Liver (tissue), 9 donors: ENCODE results near the gene NTN3. TPM values are rescaled to one million over a fixed set of nuclear protein-coding genes. Genes with fewer than 3 reads are reported as not detected.
"Not testable (repeated sequence)": the region's sequence is repeated elsewhere in the genome, so short reads cannot be mapped to it uniquely, and the experiment has no call there.

Experiments
- DNase-seq: peaks from one replicate; pipeline ENCODE4 v3.0.0-alpha.2; 2017; ENCODE audit warnings: low spot score
- H3K27ac ChIP-seq, 2 donors: one replicate each; pipeline ENCODE4 v1.7.0; 2013; ENCODE audit warnings: inconsistent platforms in 2 of 2, low read length in 2 of 2, control low read depth in 1 of 2, low read depth in 1 of 2, mild to moderate bottlenecking in 1 of 2
- H3K27me3 ChIP-seq, 4 donors: one replicate each; pipeline versions ENCODE4 v1.6.1 to v1.7.0; 2013; ENCODE audit warnings: low read length in 3 of 4, inconsistent platforms in 1 of 4, mild to moderate bottlenecking in 1 of 4, moderate library complexity in 1 of 4; ENCODE audit not compliant: control insufficient read depth in 4 of 4, insufficient read depth in 4 of 4
- H3K36me3 ChIP-seq, 4 donors: one replicate each; pipeline versions ENCODE4 v1.6.1 to v1.7.0; 2013; ENCODE audit warnings: low read length in 3 of 4, mild to moderate bottlenecking in 3 of 4, low read depth in 1 of 4, moderate library complexity in 1 of 4; ENCODE audit not compliant: control insufficient read depth in 4 of 4, insufficient read depth in 3 of 4
- H3K4me1 ChIP-seq, 4 donors: one replicate each; pipeline versions ENCODE4 v1.6.1 to v1.7.0; 2013; ENCODE audit warnings: low read length in 3 of 4, mild to moderate bottlenecking in 3 of 4, moderate library complexity in 1 of 4; ENCODE audit not compliant: control insufficient read depth in 4 of 4, insufficient read depth in 4 of 4
- H3K4me3 ChIP-seq, 3 donors: one replicate each; pipeline versions ENCODE4 v1.6.1 to v1.7.0; 2013; ENCODE audit warnings: low read length in 3 of 3, control low read depth in 1 of 3, low read depth in 1 of 3, mild to moderate bottlenecking in 1 of 3
- H3K9ac ChIP-seq, 2 donors: one replicate each; pipeline ENCODE4 v1.7.0; 2013; ENCODE audit warnings: low read length in 2 of 2, mild to moderate bottlenecking in 2 of 2, moderate library complexity in 2 of 2, control low read depth in 1 of 2, low read depth in 1 of 2
- H3K9me3 ChIP-seq, 4 donors: one replicate each; pipeline versions ENCODE4 v1.6.1 to v1.7.0; 2013; ENCODE audit warnings: low read length in 3 of 4; ENCODE audit not compliant: control insufficient read depth in 4 of 4
- EGR1 ChIP-seq, 2 donors: IDR thresholded peaks; 2 replicates each; pipeline ENCODE4 v1.6.1; 2016 to 2018; ENCODE audit warnings: antibody characterized with exemption in 2 of 2, low read depth in 2 of 2
- FOXA1 ChIP-seq: IDR thresholded peaks from 2 replicates; pipeline ENCODE4 v1.6.1; 2016; ENCODE audit warnings: antibody characterized with exemption
- FOXA2 ChIP-seq: IDR thresholded peaks from 2 replicates; pipeline ENCODE4 v1.6.1; 2016; ENCODE audit warnings: antibody characterized with exemption
- GABPA ChIP-seq, 2 donors: IDR thresholded peaks in 1 of 2; conservative IDR thresholded peaks in 1 of 2; 2 replicates each; pipeline ENCODE4 v1.6.1; 2016; ENCODE audit warnings: antibody characterized with exemption in 2 of 2, mild to moderate bottlenecking in 1 of 2, moderate library complexity in 1 of 2
- HNF4A ChIP-seq, 2 donors: conservative IDR thresholded peaks; 2 replicates each; pipeline ENCODE4 v1.6.1; 2016; ENCODE audit warnings: antibody characterized with exemption in 2 of 2, mild to moderate bottlenecking in 2 of 2
- HNF4G ChIP-seq: IDR thresholded peaks from 2 replicates; pipeline ENCODE4 v1.6.1; 2016; ENCODE audit warnings: antibody characterized with exemption
- NR2F2 ChIP-seq: IDR thresholded peaks from 2 replicates; pipeline ENCODE4 v1.6.1; 2016; ENCODE audit warnings: antibody characterized with exemption
- RAD21 ChIP-seq, 2 donors: IDR thresholded peaks; 2 replicates each; pipeline ENCODE4 v1.6.1; 2016; ENCODE audit warnings: antibody characterized with exemption in 2 of 2, mild to moderate bottlenecking in 2 of 2
- RXRA ChIP-seq, 2 donors: IDR thresholded peaks; 2 replicates each; pipeline ENCODE4 v1.6.1; 2017 to 2018; ENCODE audit warnings: antibody characterized with exemption in 2 of 2, mild to moderate bottlenecking in 1 of 2
- SP1 ChIP-seq: IDR thresholded peaks from 2 replicates; pipeline ENCODE4 v1.6.1; 2018; ENCODE audit warnings: antibody characterized with exemption, mild to moderate bottlenecking
- TAF1 ChIP-seq: conservative IDR thresholded peaks from 2 replicates; pipeline ENCODE4 v1.6.1; 2016; ENCODE audit warnings: antibody characterized with exemption, mild to moderate bottlenecking
- YY1 ChIP-seq: IDR thresholded peaks from 2 replicates; pipeline ENCODE4 v1.6.1; 2016; ENCODE audit warnings: antibody characterized with exemption, mild to moderate bottlenecking
- WGBS: extraction: QIAGEN DNeasy Blood & Tissue Kit; methylation state at CpG from one replicate; pipeline ENCODE4 v1.1.7; 2013; 5-methylcytosine and 5-hydroxymethylcytosine counted together
- polyA plus RNA-seq, 2 donors: library from polyadenylated mRNA; stranded (reverse) in 1 of 2; unstranded in 1 of 2; fragments of 200-250 nt in 1 of 2; fragments of >200 nt in 1 of 2; fragmentation: Nextera tagmentation in 1 of 2; extraction: Ambion mirVana in 1 of 2; gene quantifications; one replicate each; pipeline versions ENCODE4 v1.2.1 to v1.2.3, GENCODE V29; 2013 to 2015
- total RNA-seq, 2 donors: library from RNA; depleted of rRNA; stranded (reverse); fragments of >200 nt; gene quantifications; one replicate each; pipeline ENCODE4 v1.2.3, GENCODE V29; 2014
- TF ChIP-seq, protein P1 (sequence below): IDR thresholded peaks from 2 replicates; pipeline ENCODE4 v1.6.1; 2016; ENCODE audit warnings: antibody characterized with exemption, mild to moderate bottlenecking
- TF ChIP-seq, protein P2 (sequence below): IDR thresholded peaks from 2 replicates; pipeline ENCODE4 v1.6.1; 2016; ENCODE audit warnings: antibody characterized with exemption
- TF ChIP-seq, protein P3 (sequence below): IDR thresholded peaks from 2 replicates; pipeline ENCODE4 v1.6.1; 2016; ENCODE audit warnings: antibody characterized with exemption
- TF ChIP-seq, protein P4 (sequence below): fragments of 150-350 bp; IDR thresholded peaks from 2 replicates; pipeline ENCODE4 v1.5.1; 2017; ENCODE audit warnings: improper control_type of control experiment, low read depth, low read length; ENCODE audit not compliant: missing input control
- TF ChIP-seq, protein P5 (sequence below): IDR thresholded peaks from 2 replicates; pipeline ENCODE4 v1.6.1; 2016; ENCODE audit warnings: antibody characterized with exemption
- donor health status: healthy.
- donor health status: healthy.
- donor health status: healthy.
- donor health status: healthy.
- donor health status: healthy.

The NTN3 gene
- total and polyA plus RNA-seq, 4 donors, result 0.19 to 2.3 (median 0.28) TPM; not detected in 1

- TF ChIP-seq, protein P1, sequence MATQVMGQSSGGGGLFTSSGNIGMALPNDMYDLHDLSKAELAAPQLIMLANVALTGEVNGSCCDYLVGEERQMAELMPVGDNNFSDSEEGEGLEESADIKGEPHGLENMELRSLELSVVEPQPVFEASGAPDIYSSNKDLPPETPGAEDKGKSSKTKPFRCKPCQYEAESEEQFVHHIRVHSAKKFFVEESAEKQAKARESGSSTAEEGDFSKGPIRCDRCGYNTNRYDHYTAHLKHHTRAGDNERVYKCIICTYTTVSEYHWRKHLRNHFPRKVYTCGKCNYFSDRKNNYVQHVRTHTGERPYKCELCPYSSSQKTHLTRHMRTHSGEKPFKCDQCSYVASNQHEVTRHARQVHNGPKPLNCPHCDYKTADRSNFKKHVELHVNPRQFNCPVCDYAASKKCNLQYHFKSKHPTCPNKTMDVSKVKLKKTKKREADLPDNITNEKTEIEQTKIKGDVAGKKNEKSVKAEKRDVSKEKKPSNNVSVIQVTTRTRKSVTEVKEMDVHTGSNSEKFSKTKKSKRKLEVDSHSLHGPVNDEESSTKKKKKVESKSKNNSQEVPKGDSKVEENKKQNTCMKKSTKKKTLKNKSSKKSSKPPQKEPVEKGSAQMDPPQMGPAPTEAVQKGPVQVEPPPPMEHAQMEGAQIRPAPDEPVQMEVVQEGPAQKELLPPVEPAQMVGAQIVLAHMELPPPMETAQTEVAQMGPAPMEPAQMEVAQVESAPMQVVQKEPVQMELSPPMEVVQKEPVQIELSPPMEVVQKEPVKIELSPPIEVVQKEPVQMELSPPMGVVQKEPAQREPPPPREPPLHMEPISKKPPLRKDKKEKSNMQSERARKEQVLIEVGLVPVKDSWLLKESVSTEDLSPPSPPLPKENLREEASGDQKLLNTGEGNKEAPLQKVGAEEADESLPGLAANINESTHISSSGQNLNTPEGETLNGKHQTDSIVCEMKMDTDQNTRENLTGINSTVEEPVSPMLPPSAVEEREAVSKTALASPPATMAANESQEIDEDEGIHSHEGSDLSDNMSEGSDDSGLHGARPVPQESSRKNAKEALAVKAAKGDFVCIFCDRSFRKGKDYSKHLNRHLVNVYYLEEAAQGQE, result no peak
- TF ChIP-seq, protein P2, sequence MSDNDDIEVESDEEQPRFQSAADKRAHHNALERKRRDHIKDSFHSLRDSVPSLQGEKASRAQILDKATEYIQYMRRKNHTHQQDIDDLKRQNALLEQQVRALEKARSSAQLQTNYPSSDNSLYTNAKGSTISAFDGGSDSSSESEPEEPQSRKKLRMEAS, result no peak
- TF ChIP-seq HNF4A (conservative IDR thresholded peaks at IDR 0.05), result no peak
- TF ChIP-seq, protein P3, sequence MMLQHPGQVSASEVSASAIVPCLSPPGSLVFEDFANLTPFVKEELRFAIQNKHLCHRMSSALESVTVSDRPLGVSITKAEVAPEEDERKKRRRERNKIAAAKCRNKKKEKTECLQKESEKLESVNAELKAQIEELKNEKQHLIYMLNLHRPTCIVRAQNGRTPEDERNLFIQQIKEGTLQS, result no peak
- TF ChIP-seq FOXA1, result no peak
These were observed 38.1 kb upstream of the NTN3 start (continued) for GRCh38 chr16:2432801-2433505.

DNA sequence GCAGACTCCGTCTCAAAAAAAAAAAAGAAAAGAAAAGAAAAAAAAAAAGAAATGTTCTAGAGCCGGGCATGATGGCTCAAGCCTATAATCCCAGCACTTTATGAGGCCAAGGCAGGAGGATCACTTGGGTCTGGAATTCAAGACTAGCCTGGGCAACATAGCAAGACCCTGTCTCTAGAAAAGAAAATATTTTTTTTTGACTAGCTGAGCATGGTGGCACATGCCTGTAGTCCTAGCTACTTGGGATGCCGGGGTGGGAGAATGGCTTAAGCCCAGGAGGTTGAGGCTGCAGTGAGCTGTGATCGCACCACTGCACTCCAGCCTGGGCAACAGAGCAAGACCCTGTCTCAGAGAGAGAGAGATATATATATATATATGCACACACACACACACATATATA, 35.9 kb upstream of the NTN3 start:
- H3K4me3 ChIP-seq, DNase-seq, H3K9ac ChIP-seq, H3K36me3 ChIP-seq, H3K9me3 ChIP-seq, H3K27ac ChIP-seq, H3K27me3 ChIP-seq, H3K4me1 ChIP-seq: not testable (repeated sequence)
- WGBS, result 98% methylated on average over 4 of the region's 4 CpGs

GRCh38 chr16:2436110-2436509, 35.0 kb upstream of the NTN3 start:
- H3K9ac ChIP-seq, result no peak overlapping the region
- H3K36me3 ChIP-seq, result no peaks in the 10 kb centered on the region
- H3K4me3 ChIP-seq, result no peak overlapping the region
- H3K27me3 ChIP-seq, result no peaks in the 10 kb centered on the region
- 93% methylated on average over 9 of the region's 9 CpGs for WGBS
- DNase-seq, result no peak
- no peak overlapping the region for H3K27ac ChIP-seq
- H3K9me3 ChIP-seq, result no peaks in the 10 kb centered on the region
- H3K4me1 ChIP-seq, result no peaks in the 10 kb centered on the region
- TF ChIP-seq FOXA2 (no peak), FOXA1 (no peak), GABPA (IDR thresholded peaks at IDR 0.05 in 1 of 2, conservative IDR thresholded peaks at IDR 0.05 in 1 of 2) (no peak), SP1 (no peak), NR2F2 (no peak), TAF1 (no peak), YY1 (no peak), RXRA (IDR thresholded peaks at IDR 0.05) (no peak), EGR1 (IDR thresholded peaks at IDR 0.05; ENCODE audit: low read depth in 2 of 2) (no peak), HNF4A (conservative IDR thresholded peaks at IDR 0.05) (no peak), HNF4G (no peak), RAD21 (IDR thresholded peaks at IDR 0.05) (no peak)
- TF ChIP-seq, protein P3, result no peak
- TF ChIP-seq, protein P2, result no peak
- TF ChIP-seq, protein P4, sequence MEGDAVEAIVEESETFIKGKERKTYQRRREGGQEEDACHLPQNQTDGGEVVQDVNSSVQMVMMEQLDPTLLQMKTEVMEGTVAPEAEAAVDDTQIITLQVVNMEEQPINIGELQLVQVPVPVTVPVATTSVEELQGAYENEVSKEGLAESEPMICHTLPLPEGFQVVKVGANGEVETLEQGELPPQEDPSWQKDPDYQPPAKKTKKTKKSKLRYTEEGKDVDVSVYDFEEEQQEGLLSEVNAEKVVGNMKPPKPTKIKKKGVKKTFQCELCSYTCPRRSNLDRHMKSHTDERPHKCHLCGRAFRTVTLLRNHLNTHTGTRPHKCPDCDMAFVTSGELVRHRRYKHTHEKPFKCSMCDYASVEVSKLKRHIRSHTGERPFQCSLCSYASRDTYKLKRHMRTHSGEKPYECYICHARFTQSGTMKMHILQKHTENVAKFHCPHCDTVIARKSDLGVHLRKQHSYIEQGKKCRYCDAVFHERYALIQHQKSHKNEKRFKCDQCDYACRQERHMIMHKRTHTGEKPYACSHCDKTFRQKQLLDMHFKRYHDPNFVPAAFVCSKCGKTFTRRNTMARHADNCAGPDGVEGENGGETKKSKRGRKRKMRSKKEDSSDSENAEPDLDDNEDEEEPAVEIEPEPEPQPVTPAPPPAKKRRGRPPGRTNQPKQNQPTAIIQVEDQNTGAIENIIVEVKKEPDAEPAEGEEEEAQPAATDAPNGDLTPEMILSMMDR, result no peak
- TF ChIP-seq, protein P1, result no peak
- TF ChIP-seq, protein P5, sequence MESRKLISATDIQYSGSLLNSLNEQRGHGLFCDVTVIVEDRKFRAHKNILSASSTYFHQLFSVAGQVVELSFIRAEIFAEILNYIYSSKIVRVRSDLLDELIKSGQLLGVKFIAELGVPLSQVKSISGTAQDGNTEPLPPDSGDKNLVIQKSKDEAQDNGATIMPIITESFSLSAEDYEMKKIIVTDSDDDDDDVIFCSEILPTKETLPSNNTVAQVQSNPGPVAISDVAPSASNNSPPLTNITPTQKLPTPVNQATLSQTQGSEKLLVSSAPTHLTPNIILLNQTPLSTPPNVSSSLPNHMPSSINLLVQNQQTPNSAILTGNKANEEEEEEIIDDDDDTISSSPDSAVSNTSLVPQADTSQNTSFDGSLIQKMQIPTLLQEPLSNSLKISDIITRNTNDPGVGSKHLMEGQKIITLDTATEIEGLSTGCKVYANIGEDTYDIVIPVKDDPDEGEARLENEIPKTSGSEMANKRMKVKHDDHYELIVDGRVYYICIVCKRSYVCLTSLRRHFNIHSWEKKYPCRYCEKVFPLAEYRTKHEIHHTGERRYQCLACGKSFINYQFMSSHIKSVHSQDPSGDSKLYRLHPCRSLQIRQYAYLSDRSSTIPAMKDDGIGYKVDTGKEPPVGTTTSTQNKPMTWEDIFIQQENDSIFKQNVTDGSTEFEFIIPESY, result no peak
